Osteoblast (primary cell): ENCODE results near the gene IL17RC. TPM values are rescaled to one million over a fixed set of nuclear protein-coding genes. Genes with fewer than 3 reads are reported as not detected.

Experiments used
- DNase-seq: peaks from one replicate; pipeline ENCODE4 v3.0.0; 2011; ENCODE audit warnings: low spot score, mixed read lengths; ENCODE audit not compliant: insufficient read length; ENCODE audit errors: missing footprints
- H2AFZ ChIP-seq: 2 replicates; pipeline ENCODE4 v1.6.0; 2011; ENCODE audit warnings: mild to moderate bottlenecking, low read length
- H3K27ac ChIP-seq: 2 replicates; pipeline ENCODE4 v1.5.1; 2011; ENCODE audit warnings: mild to moderate bottlenecking, low read depth, low read length, moderate library complexity
- H3K27me3 ChIP-seq: 2 replicates; pipeline ENCODE4 v1.6.0; 2012; ENCODE audit warnings: mild to moderate bottlenecking, control low read depth, inconsistent platforms, low read length, moderate library complexity; ENCODE audit not compliant: insufficient read depth
- H3K36me3 ChIP-seq: 2 replicates; pipeline ENCODE4 v1.5.1; 2011; ENCODE audit warnings: mild to moderate bottlenecking, low read length, control low read depth, moderate library complexity; ENCODE audit not compliant: insufficient read depth
- H3K4me1 ChIP-seq: 2 replicates; pipeline ENCODE4 v1.5.1; 2011; ENCODE audit warnings: mild to moderate bottlenecking, low read length, control low read depth, moderate library complexity; ENCODE audit not compliant: insufficient read depth
- H3K4me2 ChIP-seq: 2 replicates; pipeline ENCODE4 v1.6.0; 2011; ENCODE audit warnings: mild to moderate bottlenecking, low read length; ENCODE audit not compliant: insufficient read depth
- H3K4me3 ChIP-seq: fragments of 200-600 bp; sonication (generic); 3 replicates; pipeline ENCODE4 v1.5.1; 2012; ENCODE audit warnings: mild to moderate bottlenecking, low read length, inconsistent platforms; ENCODE audit not compliant: insufficient read depth
- H3K79me2 ChIP-seq: 2 replicates; pipeline ENCODE4 v1.6.0; 2012; ENCODE audit warnings: mild to moderate bottlenecking, low read length, control low read depth, inconsistent platforms; ENCODE audit not compliant: insufficient read depth
- H3K9me3 ChIP-seq: 2 replicates; pipeline ENCODE4 v1.5.1; 2011; ENCODE audit warnings: low read depth, low read length, control low read depth
- H4K20me1 ChIP-seq: 2 replicates; pipeline ENCODE4 v1.6.0; 2012; ENCODE audit warnings: mild to moderate bottlenecking, low read length, control low read depth; ENCODE audit not compliant: insufficient read depth
- total RNA-seq: library from RNA; depleted of rRNA; stranded (reverse); fragments of >200 nt; gene quantifications from 2 replicates; pipeline ENCODE4 v1.2.3, GENCODE V29; 2012
- TF ChIP-seq, protein P1 (sequence below): IDR thresholded peaks from 2 replicates; pipeline ENCODE4 v1.5.1; 2011; ENCODE audit warnings: mild to moderate bottlenecking, low read depth, low read length, moderate library complexity; ENCODE audit errors: extremely low read depth

The IL17RC gene
- total RNA-seq, 1 donor, result 47.0 TPM

GRCh38 chr3:9957214-9957613 is 40.3 kb downstream of the IL17RC start:
- Histone ChIP-seq H3K27ac (no peak overlapping the region), H4K20me1 (no peaks in the 10 kb centered on the region), H2AFZ (no peak overlapping the region), H3K9me3 (no peaks in the 10 kb centered on the region), H3K4me2 (no peak overlapping the region), H3K4me3 (no peak overlapping the region), H3K36me3 (no peaks in the 10 kb centered on the region), H3K27me3 (no peaks in the 10 kb centered on the region), H3K79me2 (no peaks in the 10 kb centered on the region), H3K4me1 (peaks cover 6% of the 10 kb centered on the region)
- peak; percentile 75 for DNase-seq
- TF ChIP-seq, protein P1, sequence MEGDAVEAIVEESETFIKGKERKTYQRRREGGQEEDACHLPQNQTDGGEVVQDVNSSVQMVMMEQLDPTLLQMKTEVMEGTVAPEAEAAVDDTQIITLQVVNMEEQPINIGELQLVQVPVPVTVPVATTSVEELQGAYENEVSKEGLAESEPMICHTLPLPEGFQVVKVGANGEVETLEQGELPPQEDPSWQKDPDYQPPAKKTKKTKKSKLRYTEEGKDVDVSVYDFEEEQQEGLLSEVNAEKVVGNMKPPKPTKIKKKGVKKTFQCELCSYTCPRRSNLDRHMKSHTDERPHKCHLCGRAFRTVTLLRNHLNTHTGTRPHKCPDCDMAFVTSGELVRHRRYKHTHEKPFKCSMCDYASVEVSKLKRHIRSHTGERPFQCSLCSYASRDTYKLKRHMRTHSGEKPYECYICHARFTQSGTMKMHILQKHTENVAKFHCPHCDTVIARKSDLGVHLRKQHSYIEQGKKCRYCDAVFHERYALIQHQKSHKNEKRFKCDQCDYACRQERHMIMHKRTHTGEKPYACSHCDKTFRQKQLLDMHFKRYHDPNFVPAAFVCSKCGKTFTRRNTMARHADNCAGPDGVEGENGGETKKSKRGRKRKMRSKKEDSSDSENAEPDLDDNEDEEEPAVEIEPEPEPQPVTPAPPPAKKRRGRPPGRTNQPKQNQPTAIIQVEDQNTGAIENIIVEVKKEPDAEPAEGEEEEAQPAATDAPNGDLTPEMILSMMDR, result peak; percentile 35

DNA sequence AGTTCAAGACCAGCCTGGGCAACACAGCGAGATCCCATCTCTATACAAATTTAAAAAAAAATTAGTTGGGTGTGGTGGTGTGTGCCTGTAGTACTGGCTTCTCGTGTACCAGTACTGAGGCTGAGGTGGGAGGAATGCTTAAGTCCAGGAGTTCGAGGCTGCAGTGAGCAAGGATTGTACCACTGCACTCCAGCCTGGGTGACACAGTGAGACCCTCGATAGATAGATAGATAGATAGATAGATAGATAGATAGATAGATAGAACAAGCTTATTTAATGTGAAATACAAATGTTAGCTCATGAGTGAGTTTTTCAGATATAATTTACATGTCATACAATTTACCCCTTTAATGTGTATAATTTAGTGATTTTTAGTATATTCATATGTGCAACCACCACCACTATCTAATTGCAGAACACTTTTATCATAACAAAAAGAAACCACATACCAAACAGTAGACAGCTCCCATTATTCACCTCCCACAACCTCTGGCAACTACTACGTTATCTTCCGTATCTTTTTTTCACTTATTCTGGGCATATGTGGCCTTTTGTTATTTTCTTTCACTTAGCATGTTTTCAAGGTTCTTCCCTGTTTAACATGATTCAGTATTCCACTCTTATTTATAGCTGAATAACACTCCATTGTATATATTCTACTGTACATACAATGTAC is 48.4 kb downstream of the IL17RC start:
- H3K27me3 ChIP-seq, result no peaks in the 10 kb centered on the region
- H3K4me1 ChIP-seq, result peaks cover 9% of the 10 kb centered on the region
- H4K20me1 ChIP-seq, result no peaks in the 10 kb centered on the region
- no peak overlapping the region for H3K4me2 ChIP-seq
- peaks cover 27% of the 10 kb centered on the region for H3K36me3 ChIP-seq
- no peaks in the 10 kb centered on the region for H3K79me2 ChIP-seq
- DNase-seq, result no peak
- H3K27ac ChIP-seq, result no peak overlapping the region
- no peaks in the 10 kb centered on the region for H3K9me3 ChIP-seq
- no peak overlapping the region for H3K4me3 ChIP-seq
- no peak overlapping the region for H2AFZ ChIP-seq
- TF ChIP-seq, protein P1, result no peak

DNA sequence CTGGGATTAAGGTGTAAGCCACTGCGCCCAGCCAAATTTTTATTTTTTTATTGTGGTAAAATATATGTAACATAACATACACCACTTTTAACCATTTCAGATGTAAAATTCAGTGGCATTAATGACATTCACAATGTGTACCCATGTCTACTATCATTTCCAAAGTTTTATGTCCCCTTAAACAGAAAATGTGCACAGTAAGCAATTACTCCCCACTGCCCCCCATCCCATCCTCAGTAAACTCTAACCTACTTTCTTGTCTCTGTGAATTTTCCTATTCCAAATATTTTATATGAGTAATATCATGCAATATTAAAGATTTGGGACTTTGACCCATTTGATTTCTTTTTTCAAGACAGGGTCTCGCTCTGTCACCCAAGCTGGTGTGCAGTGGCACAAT is 49.9 kb downstream of the IL17RC start:
- Histone ChIP-seq H2AFZ (no peak overlapping the region), H3K9me3 (no peaks in the 10 kb centered on the region)

GRCh38 chr3:9969632-9970019 is 52.7 kb downstream of the IL17RC start:
- Histone ChIP-seq H3K27ac (peak overlapping the region; percentile 77), H3K9me3 (no peaks in the 10 kb centered on the region)

More for the DNA sequence above, 49.9 kb downstream of the IL17RC start:
- TF ChIP-seq, protein P1, result no peak
- DNase-seq, result no peak
- Histone ChIP-seq H3K4me2 (no peak overlapping the region), H3K4me1 (peaks cover 23% of the 10 kb centered on the region), H3K27me3 (no peaks in the 10 kb centered on the region), H4K20me1 (no peaks in the 10 kb centered on the region), H3K27ac (no peak overlapping the region), H3K79me2 (no peaks in the 10 kb centered on the region), H3K36me3 (peaks cover 33% of the 10 kb centered on the region), H3K4me3 (no peak overlapping the region)

More at GRCh38 chr3:9969632-9970019, 52.7 kb downstream of the IL17RC start:
- no peak for DNase-seq
- no peaks in the 10 kb centered on the region for H3K27me3 ChIP-seq
- TF ChIP-seq, protein P1, result no peak
- H3K79me2 ChIP-seq, result no peaks in the 10 kb centered on the region
- peaks cover 23% of the 10 kb centered on the region for H3K4me1 ChIP-seq
- peaks cover 57% of the 10 kb centered on the region for H3K36me3 ChIP-seq
- H4K20me1 ChIP-seq, result no peaks in the 10 kb centered on the region
- H3K4me2 ChIP-seq, result no peak overlapping the region
- H2AFZ ChIP-seq, result no peak overlapping the region
- H3K4me3 ChIP-seq, result no peak overlapping the region
